Testis (tissue), 2 donors: Measurements from ENCODE around the gene PNMA6F.
"Not testable (repeated sequence)": the region's sequence is repeated elsewhere in the genome, so short reads cannot be mapped to it uniquely, and the experiment has no call there.

Source experiments
- CTCF ChIP-seq, 3 experiments: fragments of 450-650 bp in 2 of 3; fragments of 200-600 bp in 1 of 3; sonication (generic) in 1 of 3; IDR thresholded peaks; one replicate each; pipeline ENCODE4 v1.5.1; 2016 to 2019; ENCODE audit warnings: antibody characterized with exemption in 3 of 3, mild to moderate bottlenecking in 2 of 3, moderate library complexity in 1 of 3
- POLR2A ChIP-seq: fragments of 450-650 bp; IDR thresholded peaks from one replicate; pipeline ENCODE4 v1.6.1; 2017; ENCODE audit warnings: antibody characterized with exemption, mild to moderate bottlenecking, moderate library complexity

DNA sequence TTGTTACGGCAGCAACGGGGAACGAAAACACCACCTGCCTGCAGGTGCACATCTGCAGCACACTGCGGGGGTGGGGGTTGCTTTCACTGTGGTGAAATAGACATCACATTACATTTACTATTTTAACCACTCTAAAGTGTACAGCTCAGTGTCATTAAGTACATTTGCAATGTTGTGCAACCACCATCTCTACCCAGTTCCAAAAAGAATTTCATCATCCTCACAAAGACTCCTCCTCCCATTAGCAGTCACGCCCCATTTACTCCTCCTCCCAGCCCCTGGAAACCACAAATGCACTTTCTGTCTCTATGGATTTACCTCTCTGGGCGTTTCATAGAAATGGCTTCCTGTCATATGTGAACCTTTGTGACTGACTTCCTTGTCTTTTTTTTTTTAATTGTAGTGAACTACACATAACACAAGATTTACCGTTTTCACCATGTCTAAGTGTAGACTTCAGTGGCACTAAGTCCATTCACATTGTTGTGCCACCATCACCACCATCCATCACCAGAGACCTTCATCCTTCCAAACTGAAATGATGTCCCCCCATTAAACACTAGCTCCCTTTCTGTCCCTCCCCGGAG, 28.0 kb downstream of the PNMA6F start:
- TF ChIP-seq CTCF (IDR thresholded peaks at IDR 0.05); POLR2A: not testable (repeated sequence)
